Effector memory CD8-positive, alpha-beta T cell (primary cell): ENCODE measurements around the gene FAM53A.

Experiments used
- ATAC-seq: fragments of 150-1000 bp; cut with Tn5 transposase; replicated peaks from 2 replicates; pipeline ENCODE4 v1.10.0; 2021; ENCODE audit warnings: mild to moderate bottlenecking, moderate library complexity
- DNase-seq, 3 experiments: peaks; one replicate each; pipeline ENCODE4 v3.0.0; 2021
- H3K27ac Mint-ChIP-seq, 2 donors: one replicate each; pipeline ENCODE4 v1.8.0; 2022; ENCODE audit warnings: mild to moderate bottlenecking in 2 of 2, mixed read lengths in 2 of 2, moderate library complexity in 2 of 2
- H3K27me3 Mint-ChIP-seq, 2 donors: one replicate each; pipeline ENCODE4 v1.8.0; 2022; ENCODE audit warnings: mixed read lengths in 2 of 2
- H3K36me3 Mint-ChIP-seq: one replicate; pipeline ENCODE4 v1.8.0; 2022; ENCODE audit warnings: mild to moderate bottlenecking, moderate library complexity, mixed read lengths; ENCODE audit not compliant: insufficient read depth
- H3K4me1 Mint-ChIP-seq, 2 donors: one replicate each; pipeline ENCODE4 v1.8.0; 2022; ENCODE audit warnings: low read depth in 2 of 2, mixed read lengths in 2 of 2
- H3K4me3 Mint-ChIP-seq, 2 donors: one replicate each; pipeline ENCODE4 v1.8.0; 2022; ENCODE audit warnings: mild to moderate bottlenecking in 2 of 2, mixed read lengths in 2 of 2, moderate library complexity in 2 of 2
- H3K9me3 Mint-ChIP-seq, 2 donors: one replicate each; pipeline ENCODE4 v1.8.0; 2022; ENCODE audit warnings: mixed read lengths in 2 of 2

FAM53A gene

DNA sequence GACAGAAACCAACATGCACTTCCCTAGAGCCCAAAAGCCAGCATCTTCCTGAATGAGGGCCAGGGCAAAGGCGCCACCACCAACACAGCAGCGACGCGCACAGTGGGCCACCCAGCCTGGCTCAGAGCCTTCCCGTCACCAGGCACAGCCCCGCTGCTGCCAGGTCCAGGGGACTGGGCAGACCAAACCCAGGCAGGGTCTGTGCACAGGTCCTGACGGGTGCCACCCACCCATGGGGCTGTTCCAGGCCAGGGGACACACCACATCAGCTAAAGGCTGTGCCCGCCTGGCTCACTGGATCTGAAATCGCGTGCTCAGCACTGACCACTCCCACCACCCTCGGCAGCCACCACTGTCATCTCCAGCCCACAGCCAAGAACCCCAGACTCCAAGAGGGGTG is 13.8 kb downstream of the FAM53A start:
- Mint-ChIP-seq H3K27me3 (peaks cover 0 to 8% of the 10 kb centered on the region in 2 donors), H3K9me3 (no peaks in the 10 kb centered on the region), H3K4me1 (no peaks in the 10 kb centered on the region), H3K4me3 (no peak overlapping the region), H3K36me3 (peaks cover 3% of the 10 kb centered on the region), H3K27ac (no peak overlapping the region)
- ATAC-seq (no peak), DNase-seq (no peak)

DNA sequence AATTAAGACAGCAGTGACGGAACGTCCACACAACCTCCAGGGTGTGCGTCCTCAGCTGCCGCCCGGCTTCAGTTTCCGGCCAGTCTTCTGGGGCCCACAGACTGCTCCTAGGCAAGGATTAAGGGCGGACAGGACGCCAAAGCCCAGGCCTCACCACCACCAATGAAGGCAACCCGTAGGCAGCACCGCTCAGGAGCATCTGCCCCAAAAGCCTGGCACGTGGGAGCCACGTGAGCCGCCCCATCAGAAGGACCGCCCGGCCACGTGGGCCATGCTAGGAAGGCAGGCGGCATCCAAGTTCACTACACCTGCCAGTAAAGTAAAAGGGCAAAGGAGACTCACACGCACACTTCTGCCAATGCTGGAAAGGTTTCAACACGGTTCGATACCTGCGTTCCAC is 14.3 kb downstream of the FAM53A start:
- Mint-ChIP-seq H3K27me3 (peaks cover 0 to 4% of the 10 kb centered on the region in 2 donors), H3K4me3 (no peak overlapping the region), H3K27ac (no peak overlapping the region), H3K9me3 (no peaks in the 10 kb centered on the region), H3K36me3 (peaks cover 3% of the 10 kb centered on the region), H3K4me1 (no peaks in the 10 kb centered on the region)
- DNase-seq (no peak), ATAC-seq (no peak)

DNA sequence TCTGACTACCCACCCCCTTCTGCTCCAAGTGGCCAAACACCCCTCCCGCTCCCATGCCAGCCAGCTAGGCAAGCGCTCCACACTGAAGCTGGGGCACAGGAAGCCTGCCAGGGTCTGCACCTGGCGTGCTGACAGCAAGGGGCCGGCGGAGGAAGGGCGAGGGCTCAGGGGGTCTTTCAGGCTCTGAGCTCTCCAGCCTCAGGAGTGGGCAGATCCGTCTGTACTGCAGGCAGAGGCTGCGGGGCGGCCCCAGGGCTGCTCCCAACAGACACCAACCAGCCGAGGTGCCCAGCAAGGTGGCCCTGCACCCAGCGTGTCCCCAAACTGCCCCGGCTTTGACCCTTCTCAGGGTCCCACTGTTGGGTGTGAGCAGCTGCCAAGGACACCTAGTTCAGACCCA is 14.8 kb downstream of the FAM53A start:
- no peaks in the 10 kb centered on the region for H3K9me3 Mint-ChIP-seq
- no peak overlapping the region for H3K27ac Mint-ChIP-seq
- H3K27me3 Mint-ChIP-seq = no peaks in the 10 kb centered on the region

DNA sequence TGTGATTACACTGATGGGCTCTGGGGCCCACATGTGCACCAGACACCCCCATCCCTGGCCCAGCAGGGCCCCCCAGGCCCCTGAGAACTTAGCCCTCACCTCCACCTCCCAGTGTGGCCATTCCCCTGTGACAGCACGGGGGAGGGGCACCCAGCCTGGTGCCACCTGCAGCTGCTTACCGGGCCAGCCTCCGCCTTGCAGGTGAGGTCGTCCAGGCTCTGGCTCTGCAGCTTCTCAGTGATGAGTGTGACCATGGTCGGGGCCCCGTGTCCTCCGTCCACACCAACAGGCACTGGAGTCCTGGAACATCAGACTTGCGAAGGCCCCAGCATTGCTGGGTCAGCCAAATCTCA is 15.6 kb downstream of the FAM53A start:
- H3K27ac Mint-ChIP-seq = no peak overlapping the region
- no peaks in the 10 kb centered on the region for H3K9me3 Mint-ChIP-seq

More for the DNA sequence above, 14.8 kb downstream of the FAM53A start:
- peaks cover 3% of the 10 kb centered on the region for H3K36me3 Mint-ChIP-seq
- DNase-seq (no peak), ATAC-seq (no peak)
- H3K4me3 Mint-ChIP-seq = no peak overlapping the region
- H3K4me1 Mint-ChIP-seq = no peaks in the 10 kb centered on the region

DNA sequence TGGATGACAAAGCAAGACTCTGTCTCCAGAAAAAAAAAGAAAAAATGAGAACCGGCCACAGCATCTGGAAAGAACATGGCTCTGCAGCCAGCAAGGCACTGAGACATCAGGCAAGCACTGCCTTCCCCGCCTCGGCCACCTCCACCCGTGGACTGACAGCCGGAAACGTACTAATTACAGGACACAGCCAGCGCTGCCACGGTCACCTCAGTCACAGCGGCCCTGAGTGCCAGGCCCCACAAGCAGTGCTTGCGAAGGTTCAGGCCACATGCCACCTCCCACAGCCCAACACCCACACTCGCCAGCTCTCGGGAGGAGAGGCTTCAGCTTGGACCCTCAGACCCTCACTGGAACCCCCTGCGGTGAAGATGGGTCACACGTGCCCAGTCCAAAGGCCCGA is 16.8 kb downstream of the FAM53A start:
- Mint-ChIP-seq H3K9me3 (no peaks in the 10 kb centered on the region), H3K27ac (no peak overlapping the region), H3K27me3 (no peaks in the 10 kb centered on the region), H3K36me3 (peaks cover 3% of the 10 kb centered on the region), H3K4me3 (no peak overlapping the region), H3K4me1 (no peaks in the 10 kb centered on the region)
- no peak for ATAC-seq
- DNase-seq = no peak

More for the DNA sequence above, 15.6 kb downstream of the FAM53A start:
- Mint-ChIP-seq H3K27me3 (no peaks in the 10 kb centered on the region), H3K36me3 (peaks cover 3% of the 10 kb centered on the region), H3K4me1 (no peaks in the 10 kb centered on the region), H3K4me3 (no peak overlapping the region)
- no peak for DNase-seq
- ATAC-seq = no peak

DNA sequence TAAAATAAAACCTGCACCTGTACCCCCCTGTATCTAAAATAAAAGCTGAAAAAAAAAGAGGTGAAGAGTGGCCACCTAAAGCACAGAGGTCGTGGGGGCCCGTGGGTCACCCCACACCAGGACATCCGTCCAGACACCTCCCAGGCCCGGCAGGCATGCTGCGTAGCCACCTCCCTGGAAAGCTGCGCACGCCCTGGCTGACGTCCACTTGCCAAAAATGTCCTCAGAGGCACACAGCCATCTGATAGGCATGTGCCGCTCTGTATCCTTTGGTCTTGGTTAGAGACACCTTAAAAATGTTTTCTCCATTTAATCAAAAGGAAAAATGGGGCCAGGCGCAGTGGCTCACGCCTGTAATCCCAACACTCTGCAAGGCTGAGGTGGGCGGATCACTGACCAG is 17.7 kb downstream of the FAM53A start:
- Mint-ChIP-seq H3K27ac (no peak overlapping the region), H3K27me3 (no peaks in the 10 kb centered on the region), H3K4me1 (no peaks in the 10 kb centered on the region), H3K9me3 (no peaks in the 10 kb centered on the region), H3K4me3 (no peak overlapping the region), H3K36me3 (peaks cover 3% of the 10 kb centered on the region)
- DNase-seq (no peak), ATAC-seq (no peak)

DNA sequence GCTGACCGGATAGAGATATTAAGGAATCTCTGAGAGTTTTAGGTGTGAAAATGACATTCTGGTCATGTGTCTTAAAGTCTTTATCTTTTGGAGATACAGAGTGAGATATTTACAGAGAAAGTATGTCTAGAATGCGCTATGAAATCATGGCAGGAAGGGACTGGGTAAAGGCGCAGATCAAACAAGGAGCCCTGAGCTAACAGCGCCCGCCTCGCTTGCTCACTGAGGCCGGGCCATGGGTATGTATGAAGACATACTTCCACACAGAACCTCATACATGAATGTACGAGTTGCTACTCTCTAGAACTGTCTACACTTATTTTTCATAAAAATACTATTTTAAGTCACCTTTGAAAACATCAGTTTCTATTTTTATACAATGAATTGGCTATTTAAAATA is 20.0 kb downstream of the FAM53A start:
- no peak overlapping the region for H3K4me3 Mint-ChIP-seq
- no peak for DNase-seq
- H3K9me3 Mint-ChIP-seq = no peaks in the 10 kb centered on the region
- H3K36me3 Mint-ChIP-seq = peaks cover 3% of the 10 kb centered on the region
- H3K27ac Mint-ChIP-seq = no peak overlapping the region
- H3K4me1 Mint-ChIP-seq = no peaks in the 10 kb centered on the region
- ATAC-seq = no peak
- H3K27me3 Mint-ChIP-seq = no peaks in the 10 kb centered on the region

DNA sequence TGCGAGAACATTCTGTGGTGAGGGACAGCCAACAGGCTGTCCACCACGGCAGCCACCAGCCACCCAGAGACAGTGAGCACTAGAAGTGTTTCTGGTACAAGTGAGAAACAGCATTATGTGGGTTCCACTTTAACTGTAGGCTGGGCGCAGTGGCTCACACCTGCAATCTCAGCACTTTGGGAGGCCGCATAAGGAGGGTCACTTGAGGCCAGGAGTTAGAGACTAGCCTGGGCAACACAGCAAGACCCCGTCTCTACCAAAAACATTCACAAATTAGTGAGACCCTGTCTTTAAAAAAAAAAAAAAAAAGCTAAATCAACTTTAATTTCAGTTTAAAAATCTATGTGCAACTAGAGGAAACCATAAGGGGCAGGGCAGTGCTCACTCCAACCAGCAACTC is 20.6 kb downstream of the FAM53A start:
- no peaks in the 10 kb centered on the region for H3K27me3 Mint-ChIP-seq
- peaks cover 3% of the 10 kb centered on the region for H3K36me3 Mint-ChIP-seq
- H3K27ac Mint-ChIP-seq = no peak overlapping the region
- H3K4me3 Mint-ChIP-seq = no peak overlapping the region
- H3K4me1 Mint-ChIP-seq = no peaks in the 10 kb centered on the region
- DNase-seq = no peak
- ATAC-seq = no peak
- H3K9me3 Mint-ChIP-seq = no peaks in the 10 kb centered on the region

DNA sequence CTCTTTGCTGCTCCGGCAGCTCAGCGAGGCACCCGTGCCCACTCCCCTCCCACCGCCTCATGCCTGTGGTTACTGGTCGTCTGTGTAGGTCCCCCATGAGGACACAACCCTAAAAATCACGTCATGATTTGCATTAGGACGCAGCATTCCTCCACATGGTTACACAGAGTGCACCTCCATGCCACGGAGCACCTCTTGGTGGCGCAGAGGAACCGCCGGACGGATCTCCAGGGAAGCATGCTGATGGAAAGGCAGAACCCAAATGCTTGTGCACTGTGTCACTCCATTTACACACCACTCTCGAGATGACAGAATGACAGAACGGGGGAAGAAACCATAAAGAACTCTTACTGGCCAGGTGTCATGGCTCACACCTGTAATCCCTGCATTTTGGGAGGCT is 22.4 kb downstream of the FAM53A start:
- DNase-seq = no peak
- Mint-ChIP-seq H3K27ac (no peak overlapping the region), H3K9me3 (no peaks in the 10 kb centered on the region), H3K27me3 (no peaks in the 10 kb centered on the region), H3K4me1 (no peaks in the 10 kb centered on the region), H3K36me3 (peaks cover 3% of the 10 kb centered on the region), H3K4me3 (no peak overlapping the region)
- ATAC-seq = no peak

DNA sequence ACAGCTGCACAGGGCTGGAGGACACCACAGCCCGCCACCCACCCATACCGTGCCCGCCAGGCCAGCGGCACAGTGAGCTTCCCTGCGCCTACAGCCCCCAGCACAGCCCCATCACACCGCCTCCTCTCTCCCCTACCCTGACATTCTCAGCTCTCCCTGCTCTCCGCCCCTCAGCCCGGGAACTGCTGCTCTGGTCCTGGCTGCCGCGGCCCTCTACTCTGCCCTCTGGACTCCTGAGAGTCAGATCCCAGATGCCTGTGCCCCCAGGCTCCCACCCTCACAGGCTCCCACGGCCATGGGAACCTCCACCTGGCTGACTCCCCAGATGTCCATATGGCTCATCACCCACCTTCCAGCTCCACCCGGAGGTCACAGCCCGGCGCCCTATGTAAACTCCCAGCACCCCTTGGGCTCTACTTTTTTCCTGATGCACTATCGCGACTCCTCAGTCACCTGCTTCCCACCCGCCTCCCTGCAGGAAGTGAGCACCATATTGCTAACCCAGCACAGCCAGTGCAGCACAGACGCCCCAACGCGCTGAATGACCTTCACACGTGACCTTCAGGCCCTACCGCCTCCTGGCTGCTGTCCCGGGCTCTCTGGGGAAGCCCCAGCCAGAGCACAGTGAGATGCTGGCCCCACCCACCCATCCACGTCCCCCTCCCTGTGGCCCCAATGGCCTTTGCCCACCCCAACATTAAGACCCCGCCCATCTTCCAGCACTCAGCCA is 23.0 kb downstream of the FAM53A start:
- DNase-seq (no peak), ATAC-seq (no peak)
- Mint-ChIP-seq H3K4me3 (no peak overlapping the region), H3K27me3 (no peaks in the 10 kb centered on the region), H3K4me1 (no peaks in the 10 kb centered on the region), H3K9me3 (no peaks in the 10 kb centered on the region), H3K27ac (no peak overlapping the region), H3K36me3 (no peaks in the 10 kb centered on the region)

DNA sequence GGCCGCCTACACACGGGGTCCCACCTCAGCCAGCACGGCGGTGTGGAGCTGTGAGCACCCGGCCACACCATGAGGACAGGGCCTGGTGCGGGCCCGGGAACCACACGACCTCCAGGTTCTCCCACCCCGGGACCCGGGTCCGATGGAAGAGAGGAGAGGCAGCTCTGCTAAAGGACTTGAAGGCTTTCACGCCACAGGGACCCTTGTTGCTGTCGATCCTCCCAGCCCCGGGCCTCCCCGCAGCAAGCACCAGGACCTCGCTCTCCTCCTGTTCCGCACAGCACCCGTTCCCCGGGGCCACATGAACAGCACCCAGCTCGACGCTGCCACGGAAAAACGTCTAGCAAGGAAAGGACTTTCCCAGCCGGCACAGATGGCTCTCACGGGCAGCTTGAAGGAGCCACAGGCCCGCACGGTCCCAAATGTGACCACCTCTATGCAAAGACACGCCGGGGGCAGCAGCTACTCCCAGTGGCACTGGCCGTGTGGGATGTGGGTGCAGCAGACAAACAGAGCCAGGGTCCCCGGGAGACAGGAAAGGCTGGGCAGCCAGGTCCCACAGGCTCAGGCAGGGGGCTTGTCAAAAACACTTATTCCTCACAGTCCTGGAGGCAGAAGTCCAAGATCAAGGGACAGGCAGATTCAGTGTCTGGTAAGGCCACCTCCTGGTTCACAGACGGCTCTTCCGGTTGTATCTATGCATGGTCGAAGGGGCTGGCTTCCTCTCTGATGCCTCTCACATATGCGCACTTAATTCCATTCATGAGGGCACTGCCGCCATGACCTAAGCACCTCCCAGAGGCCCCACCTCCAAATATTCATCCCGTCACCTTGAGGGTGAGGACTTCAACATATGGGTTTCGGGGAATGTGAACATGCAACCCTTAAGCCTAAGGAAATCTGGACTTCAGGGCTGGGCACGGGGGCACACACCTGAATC is 24.7 kb downstream of the FAM53A start:
- Mint-ChIP-seq H3K27ac (no peak overlapping the region), H3K36me3 (no peaks in the 10 kb centered on the region), H3K9me3 (no peaks in the 10 kb centered on the region), H3K4me3 (no peak overlapping the region), H3K4me1 (no peaks in the 10 kb centered on the region), H3K27me3 (no peaks in the 10 kb centered on the region)
- ATAC-seq (no peak), DNase-seq (no peak)

DNA sequence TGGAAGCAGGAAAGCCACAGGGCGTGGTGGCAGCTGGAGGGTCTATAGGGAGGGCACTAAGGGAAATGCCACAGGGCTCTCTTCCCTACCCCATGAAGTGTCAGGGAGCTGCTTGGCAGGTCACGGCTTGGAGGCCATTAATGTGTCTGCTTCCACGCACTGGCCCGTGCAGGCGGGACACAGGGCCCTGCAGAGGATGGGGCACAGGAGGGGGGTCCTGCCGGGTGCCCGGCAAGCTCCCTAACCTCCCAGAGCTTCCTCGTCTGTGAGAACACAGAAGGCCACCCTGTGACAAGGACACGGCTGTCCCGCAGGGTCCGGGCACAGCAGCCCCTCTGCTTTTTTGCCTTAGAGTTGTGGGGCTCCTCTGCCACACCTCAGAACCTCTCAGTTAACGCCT is 25.5 kb downstream of the FAM53A start:
- Mint-ChIP-seq H3K4me1 (no peaks in the 10 kb centered on the region), H3K4me3 (no peak overlapping the region), H3K36me3 (no peaks in the 10 kb centered on the region), H3K27ac (no peak overlapping the region), H3K27me3 (no peaks in the 10 kb centered on the region), H3K9me3 (no peaks in the 10 kb centered on the region)
- DNase-seq = no peak
- ATAC-seq = no peak

DNA sequence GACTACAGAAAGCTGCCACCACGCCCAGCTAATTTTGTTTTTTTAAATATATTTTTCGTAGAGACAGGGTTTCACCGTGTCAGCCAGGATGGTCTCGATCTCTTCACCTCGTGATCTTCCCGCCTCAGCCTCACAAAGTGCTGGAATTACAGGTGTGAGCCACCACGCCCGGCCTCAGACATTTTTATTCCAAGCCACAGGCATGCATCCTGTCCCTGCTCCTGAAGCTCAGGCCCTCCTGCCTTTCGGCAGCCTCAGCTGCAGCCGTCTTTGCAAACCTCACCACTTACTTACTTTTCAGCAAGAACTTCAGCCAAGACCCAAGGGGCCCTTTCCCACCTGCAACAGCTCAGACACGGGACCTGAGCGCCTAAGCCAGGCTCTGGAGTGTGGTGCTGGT is 26.0 kb downstream of the FAM53A start:
- Mint-ChIP-seq H3K4me1 (no peaks in the 10 kb centered on the region), H3K36me3 (no peaks in the 10 kb centered on the region), H3K27me3 (no peaks in the 10 kb centered on the region), H3K27ac (no peak overlapping the region), H3K9me3 (no peaks in the 10 kb centered on the region), H3K4me3 (no peak overlapping the region)
- DNase-seq (no peak), ATAC-seq (no peak)

DNA sequence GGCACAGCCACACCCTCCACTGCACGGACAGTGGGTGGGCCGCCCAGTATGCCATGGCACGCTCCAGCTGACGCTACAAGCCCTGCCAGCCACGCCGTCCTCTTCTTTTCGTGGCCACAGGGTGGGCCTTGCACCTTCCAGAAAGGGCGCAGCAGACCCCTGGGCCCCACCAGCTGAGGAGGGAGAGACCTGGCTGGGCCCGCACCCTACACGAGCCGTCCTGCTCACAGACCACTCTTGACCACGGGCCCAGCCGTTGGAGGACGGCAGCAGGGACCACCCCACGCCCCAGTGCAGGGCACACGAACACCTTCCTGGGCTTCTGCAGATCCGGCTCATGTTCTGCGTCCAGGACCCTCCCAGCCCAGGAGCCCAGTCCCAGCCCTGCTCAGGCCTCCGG is 27.1 kb downstream of the FAM53A start:
- DNase-seq (no peak), ATAC-seq (no peak)
- H3K27ac Mint-ChIP-seq = no peak overlapping the region
- H3K27me3 Mint-ChIP-seq = no peaks in the 10 kb centered on the region
- H3K36me3 Mint-ChIP-seq = no peaks in the 10 kb centered on the region
- H3K4me1 Mint-ChIP-seq = no peaks in the 10 kb centered on the region
- no peak overlapping the region for H3K4me3 Mint-ChIP-seq
- no peaks in the 10 kb centered on the region for H3K9me3 Mint-ChIP-seq
